GM12878 (cell line): ENCODE results near the gene RFC3. TPM values are rescaled to one million over a fixed set of nuclear protein-coding genes. Genes with fewer than 3 reads are reported as not detected.

Experiments
- ATAC-seq: fragments of 200-7000 bp; cut with Tn5 transposase; 3 replicates; pipeline ENCODE4 v1.9.1; 2020; ENCODE audit warnings: mild to moderate bottlenecking, moderate library complexity
- BruUV-seq: library from RNA; stranded (reverse); fragments of 400-500 nt; replicated peaks from 2 replicates; lab custom pipeline; 2021; lab: Mats Ljungman, UMichigan
- CTCF ChIA-PET: fragments of 300-600 bp; sonication (Branson Sonifier 250); formaldehyde crosslinking; extraction: SDS; loops from one replicate; lab custom pipeline; 2021; ENCODE audit warnings: inconsistent platforms; lab: Yijun Ruan, JAX
- POLR2A ChIA-PET: fragments of 350-600 bp; formaldehyde crosslinking; extraction: SDS; loops from one replicate; lab custom pipeline; 2021; ENCODE audit warnings: inconsistent platforms; lab: Charles Lee
- RAD21 ChIA-PET: fragments of 300-600 bp; sonication (Branson Sonifier 250); formaldehyde crosslinking; loops from one replicate; lab custom pipeline; 2023; ENCODE audit warnings: antibody characterized with exemption; ENCODE audit not compliant: unreplicated experiment; lab: Charles Lee
- SMC1A ChIA-PET: fragments of 300-600 bp; sonication (Branson Sonifier 250); formaldehyde crosslinking; loops from one replicate; lab custom pipeline; 2023; ENCODE audit not compliant: unreplicated experiment, uncharacterized antibody; lab: Charles Lee
- DNase-seq: peaks from one replicate; pipeline ENCODE4 v3.0.0-alpha.2; 2011; ENCODE audit warnings: low read depth, low spot score
- FAIRE-seq: peaks from 3 replicates; lab custom pipeline; 2011; peaks lifted over from hg19 to GRCh38; lab: Jason Lieb, UNC
- H2AFZ ChIP-seq: 2 replicates; pipeline ENCODE4 v1.6.0; 2011; ENCODE audit warnings: low read depth, low read length, control low read depth; ENCODE audit not compliant: control insufficient read depth
- H3K27ac ChIP-seq: 2 replicates; pipeline ENCODE4 v1.5.1; 2011; ENCODE audit warnings: control low read depth; ENCODE audit not compliant: control insufficient read depth, insufficient read depth
- H3K27me3 ChIP-seq, 2 experiments: replicated peaks in 1 of 2; 2 replicates each; pipeline versions ENCODE4 v1.6.0 to v1.6.1; 2011; ENCODE audit warnings: low read length in 1 of 2; ENCODE audit not compliant: control insufficient read depth in 2 of 2, insufficient read depth in 2 of 2
- H3K36me3 ChIP-seq, 2 experiments: 2 replicates each; pipeline ENCODE4 v1.5.1; 2011; ENCODE audit warnings: low read length in 1 of 2; ENCODE audit not compliant: control insufficient read depth in 2 of 2, insufficient read depth in 2 of 2
- H3K4me1 ChIP-seq: 2 replicates; pipeline ENCODE4 v1.6.1; 2011; ENCODE audit warnings: mild to moderate bottlenecking, low read length, moderate library complexity, mixed read lengths; ENCODE audit not compliant: control insufficient read depth, insufficient read depth
- H3K4me2 ChIP-seq: 2 replicates; pipeline ENCODE4 v1.6.0; 2011; ENCODE audit warnings: control low read depth; ENCODE audit not compliant: control insufficient read depth, insufficient read depth
- H3K4me3 ChIP-seq: fragments of 200-600 bp; sonication (generic); 2 replicates; pipeline ENCODE4 v1.5.1; 2016
- H3K79me2 ChIP-seq: 2 replicates; pipeline ENCODE4 v1.6.0; 2011; ENCODE audit warnings: low read length; ENCODE audit not compliant: control insufficient read depth, insufficient read depth
- H3K9ac ChIP-seq: 2 replicates; pipeline ENCODE4 v1.8.0; 2011; ENCODE audit warnings: low read length, control low read depth, mixed read lengths; ENCODE audit not compliant: control insufficient read depth, insufficient read depth
- H3K9me3 ChIP-seq: replicated peaks from 3 replicates; pipeline ENCODE4 v1.5.1; 2011; ENCODE audit warnings: mild to moderate bottlenecking, low read length; ENCODE audit not compliant: control insufficient read depth, insufficient read depth
- H4K20me1 ChIP-seq: 2 replicates; pipeline ENCODE4 v1.6.0; 2011; ENCODE audit not compliant: control insufficient read depth, insufficient read depth
- ATF7 ChIP-seq: fragments of 450-650 bp; IDR thresholded peaks from 2 replicates; pipeline ENCODE4 v1.6.1; 2016; ENCODE audit warnings: low read depth, mild to moderate bottlenecking
- POLR2AphosphoS2 ChIP-seq: IDR thresholded peaks from 2 replicates; pipeline ENCODE4 v1.6.1; 2011; ENCODE audit warnings: low read depth, mild to moderate bottlenecking, low read length, improper control_type of control experiment, moderate library complexity
- RELB ChIP-seq: fragments of 450-650 bp; IDR thresholded peaks from 2 replicates; pipeline ENCODE4 v1.6.1; 2017; ENCODE audit warnings: low read depth, mild to moderate bottlenecking, moderate library complexity
- TCF7 ChIP-seq: IDR thresholded peaks from 2 replicates; pipeline ENCODE4 v1.6.1; 2014; ENCODE audit warnings: antibody characterized with exemption, borderline replicate concordance
- WGBS: methylation state at CpG from one replicate; pipeline ENCODE4 v1.1.6; 2016; ENCODE audit warnings: low lambda C conversion rate; ENCODE audit not compliant: insufficient replicate concordance, insufficient coverage; ENCODE audit errors: missing lambda C conversion rate; 5-methylcytosine and 5-hydroxymethylcytosine counted together
- in situ Hi-C: fragments of 300-500 bp; cut with MboI; formaldehyde crosslinking; loops from 9 replicates; pipeline ENCODE4 v1.14.3; 2018; ENCODE audit warnings: mixed read lengths
- intact Hi-C: fragments of 100-400 bp; cut with micrococcal nuclease; formaldehyde crosslinking; loops from one replicate; pipeline ENCODE4 v1.14.2; 2022; ENCODE audit not compliant: unreplicated experiment
- polyA plus RNA-seq, 11 experiments: library from polyadenylated mRNA; depleted of rRNA in 4 of 11; unstranded in 6 of 11; stranded (reverse) in 5 of 11; fragments of >200 nt; fragmentation: Nextera tagmentation in 4 of 11; fragmentation: Illumina TruSeq in 1 of 11; extraction: Ambion mirVana in 4 of 11; extraction: Trizol in 1 of 11; gene quantifications; 1 replicate in 1 of 11; 2 replicates in 10 of 11; pipeline versions ENCODE4 v1.2.1 to v1.2.3, GENCODE V29; 2011 to 2016; ENCODE audit warnings: inconsistent platforms in 2 of 11, missing spikeins in 2 of 11, low read depth in 1 of 11
- total RNA-seq, 4 experiments: library from RNA; depleted of rRNA in 3 of 4; stranded (reverse); fragments of >200 nt in 3 of 4; fragmentation: Illumina TruSeq in 1 of 4; extraction: Trizol in 1 of 4; gene quantifications; 2 replicates each; pipeline versions ENCODE4 v1.2.1 to v1.2.3, GENCODE V29; 2013 to 2021
- TF ChIP-seq, protein P1 (sequence below): fragments of 450-650 bp; formaldehyde crosslinking; IDR thresholded peaks from 2 replicates; pipeline ENCODE4 v1.4.0; 2020; ENCODE audit warnings: mild to moderate bottlenecking, moderate library complexity

RFC3 gene
- total and polyA plus RNA-seq, 10 of the 15 experiments (the other 5 are each of a cell fraction or from before 2014, with no cell fraction given): 57.6 to 98.9 (median 81.3) TPM

DNA sequence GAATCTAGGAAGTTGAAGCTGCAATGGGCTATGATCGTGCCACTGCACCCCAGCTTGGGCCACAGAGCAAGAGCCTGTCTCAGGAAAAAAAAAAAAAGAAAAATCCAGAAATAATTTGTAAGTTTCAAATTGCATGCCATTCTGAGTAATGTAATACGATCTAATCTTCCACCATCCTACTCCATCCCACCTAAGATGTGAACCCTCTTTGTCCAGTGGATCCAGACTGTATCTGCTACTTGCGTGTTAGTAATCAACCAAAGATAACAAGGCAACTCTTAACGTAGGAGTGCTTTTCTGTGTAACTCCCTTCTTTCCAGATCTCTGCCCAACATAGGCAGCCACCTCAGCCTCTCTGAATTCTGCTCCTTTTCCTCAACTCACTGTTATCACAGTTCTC lies 24.3 kb downstream of the RFC3 start:
- H3K4me2 ChIP-seq: no peak overlapping the region
- intact Hi-C loops: no loop called here
- WGBS: 94% methylated on average over 4 of the region's 4 CpGs
- no peak overlapping the region for H3K9ac ChIP-seq
- H3K27me3 ChIP-seq: no peaks in the 10 kb centered on the region
- H3K27ac ChIP-seq: no peak overlapping the region
- no peaks in the 10 kb centered on the region for H3K9me3 ChIP-seq
- H4K20me1 ChIP-seq: no peaks in the 10 kb centered on the region
- no peaks in the 10 kb centered on the region for H3K79me2 ChIP-seq
- ChIA-PET SMC1A (interaction anchor here (0.9 to 1.1 kb wide), 2 partner anchors 10 to 12 kb away, joined by 3 to 4 read pairs; no protein-coding TSS in a partner anchor), RAD21 (no interaction called here), POLR2A (no interaction called here), CTCF (interaction anchor here (1.5 to 1.8 kb wide), 2 partner anchors 23 to 25 kb away, joined by 3 read pairs; no protein-coding TSS in a partner anchor)
- no TSS peak for BruUV-seq
- H3K4me1 ChIP-seq: 0 out of 2 replicates have a peak, but pooled peaks cover 3% of the 10 kb centered on the region
- in situ Hi-C loops: no loop called here
- DNase-seq (no peak), FAIRE-seq (no peak), ATAC-seq (no peak)
- H2AFZ ChIP-seq: no peak overlapping the region
- H3K4me3 ChIP-seq: no peak overlapping the region
- TF ChIP-seq TCF7: no peak
- TF ChIP-seq, protein P1, sequence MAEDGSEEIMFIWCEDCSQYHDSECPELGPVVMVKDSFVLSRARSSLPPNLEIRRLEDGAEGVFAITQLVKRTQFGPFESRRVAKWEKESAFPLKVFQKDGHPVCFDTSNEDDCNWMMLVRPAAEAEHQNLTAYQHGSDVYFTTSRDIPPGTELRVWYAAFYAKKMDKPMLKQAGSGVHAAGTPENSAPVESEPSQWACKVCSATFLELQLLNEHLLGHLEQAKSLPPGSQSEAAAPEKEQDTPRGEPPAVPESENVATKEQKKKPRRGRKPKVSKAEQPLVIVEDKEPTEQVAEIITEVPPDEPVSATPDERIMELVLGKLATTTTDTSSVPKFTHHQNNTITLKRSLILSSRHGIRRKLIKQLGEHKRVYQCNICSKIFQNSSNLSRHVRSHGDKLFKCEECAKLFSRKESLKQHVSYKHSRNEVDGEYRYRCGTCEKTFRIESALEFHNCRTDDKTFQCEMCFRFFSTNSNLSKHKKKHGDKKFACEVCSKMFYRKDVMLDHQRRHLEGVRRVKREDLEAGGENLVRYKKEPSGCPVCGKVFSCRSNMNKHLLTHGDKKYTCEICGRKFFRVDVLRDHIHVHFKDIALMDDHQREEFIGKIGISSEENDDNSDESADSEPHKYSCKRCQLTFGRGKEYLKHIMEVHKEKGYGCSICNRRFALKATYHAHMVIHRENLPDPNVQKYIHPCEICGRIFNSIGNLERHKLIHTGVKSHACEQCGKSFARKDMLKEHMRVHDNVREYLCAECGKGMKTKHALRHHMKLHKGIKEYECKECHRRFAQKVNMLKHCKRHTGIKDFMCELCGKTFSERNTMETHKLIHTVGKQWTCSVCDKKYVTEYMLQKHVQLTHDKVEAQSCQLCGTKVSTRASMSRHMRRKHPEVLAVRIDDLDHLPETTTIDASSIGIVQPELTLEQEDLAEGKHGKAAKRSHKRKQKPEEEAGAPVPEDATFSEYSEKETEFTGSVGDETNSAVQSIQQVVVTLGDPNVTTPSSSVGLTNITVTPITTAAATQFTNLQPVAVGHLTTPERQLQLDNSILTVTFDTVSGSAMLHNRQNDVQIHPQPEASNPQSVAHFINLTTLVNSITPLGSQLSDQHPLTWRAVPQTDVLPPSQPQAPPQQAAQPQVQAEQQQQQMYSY (CRISPR knock-in tag): no peak
- TF ChIP-seq ATF7: no peak
- no peak for TF ChIP-seq RELB
- TF ChIP-seq POLR2AphosphoS2: no peak
- peaks cover 0 to 11% of the 10 kb centered on the region in 2 experiments for H3K36me3 ChIP-seq
